SK-N-MC (cell line): ENCODE measurements around the gene PIK3C2G.

Experiments used
- DNase-seq: peaks from one replicate; pipeline ENCODE4 v3.0.0-alpha.2; 2011; ENCODE audit warnings: low read depth, low spot score
- H3K27ac ChIP-seq: fragments of 200-600 bp; sonication (generic); 2 replicates; pipeline ENCODE4 v1.5.1; 2016; ENCODE audit warnings: mixed run types
- H3K36me3 ChIP-seq: fragments of 200-600 bp; sonication (generic); 2 replicates; pipeline ENCODE4 v1.6.1; 2017; ENCODE audit warnings: antibody characterized with exemption, low read length, mixed read lengths; ENCODE audit not compliant: insufficient read depth
- H3K4me3 ChIP-seq: fragments of 200-600 bp; sonication (generic); 2 replicates; pipeline ENCODE4 v1.5.1; 2016
- H3K9ac ChIP-seq: fragments of 200-600 bp; sonication (generic); 2 replicates; pipeline ENCODE4 v1.8.0; 2017; ENCODE audit warnings: mixed run types, mixed read lengths; ENCODE audit not compliant: insufficient read length
- H3K9me3 ChIP-seq: fragments of 200-600 bp; sonication (generic); 2 replicates; pipeline ENCODE4 v1.6.1; 2017; ENCODE audit warnings: low read depth, mild to moderate bottlenecking, antibody characterized with exemption, low read length, moderate library complexity, mixed read lengths
- EZH2 ChIP-seq: fragments of 200-600 bp; sonication (generic); IDR thresholded peaks from one replicate; pipeline ENCODE4 v1.6.1; 2017; ENCODE audit warnings: antibody characterized with exemption
- FOXP2 ChIP-seq: optimal IDR thresholded peaks from 2 replicates; pipeline ENCODE3; 2011; ENCODE audit warnings: mild to moderate bottlenecking, moderate library complexity; ENCODE audit not compliant: insufficient read depth; ENCODE audit errors: extremely low read length, control extremely low read depth
- POLR2AphosphoS5 ChIP-seq: IDR thresholded peaks from 2 replicates; pipeline ENCODE4 v1.6.1; 2012; ENCODE audit warnings: mild to moderate bottlenecking, low read depth, low read length, borderline replicate concordance

PIK3C2G gene

DNA sequence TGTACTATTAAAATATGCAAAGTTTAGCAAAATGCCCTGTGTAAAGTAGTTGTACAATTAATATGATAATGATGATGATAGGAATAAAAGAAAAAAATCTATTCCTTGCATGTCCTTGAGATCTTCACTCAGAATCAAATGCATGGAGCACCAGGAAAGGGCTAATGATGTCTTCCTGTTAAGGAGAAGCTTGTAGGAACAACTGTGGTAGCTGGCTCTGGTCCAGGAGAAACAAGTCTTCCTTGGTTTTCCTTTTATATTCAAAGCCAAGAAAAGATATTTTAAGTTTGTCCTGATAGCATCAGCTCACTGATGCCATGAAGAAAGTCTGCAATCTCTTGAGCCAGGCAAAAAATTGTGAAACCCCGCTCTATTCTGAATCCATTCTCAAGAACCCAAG is 138.9 kb downstream of the PIK3C2G start:
- H3K9ac ChIP-seq = no peak overlapping the region

DNA sequence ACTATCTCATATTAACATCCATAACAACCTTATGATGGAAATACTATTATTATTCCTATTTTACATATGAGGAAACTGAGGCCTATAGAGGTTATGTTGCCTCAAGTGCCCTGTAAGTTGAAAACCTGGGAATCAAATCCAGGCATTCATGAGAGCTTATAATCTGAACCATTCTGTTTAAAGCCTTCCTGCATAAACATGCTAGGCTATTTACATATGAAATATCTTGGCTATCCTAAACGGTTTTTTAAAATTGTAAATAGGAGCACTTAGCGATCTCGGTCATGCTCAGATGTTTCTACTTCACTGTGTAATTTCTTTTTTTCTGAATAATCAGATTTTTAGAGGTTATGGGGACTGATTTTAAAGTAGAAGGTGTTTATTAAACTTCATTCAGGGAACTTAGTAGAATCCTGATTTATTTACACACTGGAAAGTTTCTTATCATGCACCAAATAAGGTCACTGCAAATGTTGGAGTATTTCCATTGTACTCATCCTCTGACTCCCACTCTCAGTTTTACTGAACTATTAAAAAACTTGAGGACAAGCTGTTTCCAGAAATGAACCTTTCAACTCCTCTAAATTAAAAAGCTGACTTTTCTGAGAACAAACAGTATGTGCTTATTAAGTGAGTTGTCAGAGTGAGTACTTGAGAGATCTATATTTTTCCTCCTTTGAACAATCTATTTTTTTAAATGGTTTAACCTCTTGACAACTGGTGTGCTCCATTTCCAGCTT is 141.7 kb downstream of the PIK3C2G start:
- Histone ChIP-seq H3K4me3 (no peak overlapping the region), H3K36me3 (no peaks in the 10 kb centered on the region), H3K9ac (no peak overlapping the region), H3K27ac (no peak overlapping the region), H3K9me3 (no peaks in the 10 kb centered on the region)
- DNase-seq = no peak
- TF ChIP-seq POLR2AphosphoS5 (no peak), FOXP2 (no peak), EZH2 (no peak)

More for the DNA sequence above, 138.9 kb downstream of the PIK3C2G start:
- peak; percentile 95 for DNase-seq
- peaks cover 5% of the 10 kb centered on the region; the same call in 1 of the 2 replicates for H3K9me3 ChIP-seq
- TF ChIP-seq EZH2 (no peak), POLR2AphosphoS5 (no peak), FOXP2 (no peak)
- H3K4me3 ChIP-seq = no peak overlapping the region
- no peaks in the 10 kb centered on the region for H3K36me3 ChIP-seq
- no peak overlapping the region for H3K27ac ChIP-seq

DNA sequence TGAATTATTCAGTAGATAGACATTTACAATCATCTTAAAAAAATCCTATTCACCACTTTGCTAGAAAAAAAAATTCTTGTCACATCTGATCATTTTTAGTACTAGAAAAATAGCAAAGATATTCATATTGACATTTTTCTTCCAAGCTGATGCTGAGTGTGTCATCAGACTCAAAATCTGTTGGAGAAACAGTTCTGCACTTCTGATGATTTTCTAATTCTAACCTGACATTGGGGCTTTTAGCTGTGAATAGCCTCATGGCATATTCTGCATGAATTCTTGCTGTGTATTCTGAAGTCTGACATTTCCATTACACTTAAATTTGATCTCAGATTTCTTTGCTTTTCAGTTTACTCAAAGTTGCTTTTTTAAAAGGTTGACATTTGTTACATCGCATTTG is 150.1 kb downstream of the PIK3C2G start:
- H3K4me3 ChIP-seq = no peak overlapping the region
- no peaks in the 10 kb centered on the region for H3K36me3 ChIP-seq
- TF ChIP-seq EZH2 (no peak), POLR2AphosphoS5 (no peak), FOXP2 (no peak)
- H3K9ac ChIP-seq = no peak overlapping the region
- DNase-seq = no peak
- no peak overlapping the region for H3K27ac ChIP-seq
- no peaks in the 10 kb centered on the region for H3K9me3 ChIP-seq

DNA sequence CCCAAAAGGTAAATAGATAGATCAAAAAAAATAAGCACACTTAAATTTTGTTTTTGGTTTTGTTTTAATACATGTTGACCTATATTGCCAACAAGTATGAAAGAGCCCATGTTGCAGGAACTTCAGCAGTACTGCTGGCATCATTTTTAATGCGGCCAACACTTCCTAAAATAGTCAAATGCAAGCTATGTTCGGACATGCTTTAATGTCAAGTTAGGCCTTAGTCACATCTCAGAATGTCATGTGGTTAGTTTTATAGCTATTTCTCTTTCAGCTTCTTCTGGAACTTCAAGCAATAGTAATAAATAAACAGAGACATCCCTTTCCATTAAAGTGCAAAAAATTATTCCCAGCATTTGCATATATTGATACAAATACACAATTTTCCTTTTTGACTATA is 153.4 kb downstream of the PIK3C2G start:
- no peak for DNase-seq
- H3K27ac ChIP-seq = no peak overlapping the region
- H3K36me3 ChIP-seq = no peaks in the 10 kb centered on the region
- no peak overlapping the region for H3K9ac ChIP-seq
- TF ChIP-seq FOXP2 = no peak
- no peak for TF ChIP-seq EZH2
- no peak for TF ChIP-seq POLR2AphosphoS5
- no peak overlapping the region for H3K4me3 ChIP-seq
- H3K9me3 ChIP-seq = no peaks in the 10 kb centered on the region

DNA sequence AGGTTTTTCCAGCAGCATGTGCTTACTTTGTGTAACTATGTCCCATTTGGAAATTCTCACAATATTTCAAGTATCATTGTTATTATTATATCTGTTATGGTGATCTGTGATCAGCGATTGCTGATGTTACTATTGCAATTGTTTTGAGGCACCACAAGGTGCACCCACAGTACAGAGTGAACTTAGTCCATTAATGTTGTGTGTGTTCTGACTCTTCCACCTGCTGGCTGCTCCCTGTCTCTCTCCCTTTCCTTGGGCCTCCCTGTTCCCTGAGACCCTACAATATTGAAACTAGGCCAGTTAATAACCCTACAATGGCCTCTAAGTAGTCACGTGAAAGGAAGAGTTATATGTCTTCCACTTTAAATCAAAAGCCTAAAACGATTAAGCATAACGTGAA is 153.9 kb downstream of the PIK3C2G start:
- H3K9me3 ChIP-seq = no peaks in the 10 kb centered on the region
- H3K4me3 ChIP-seq = no peak overlapping the region
- DNase-seq = no peak
- no peak overlapping the region for H3K27ac ChIP-seq
- H3K9ac ChIP-seq = no peak overlapping the region
- H3K36me3 ChIP-seq = no peaks in the 10 kb centered on the region
- TF ChIP-seq FOXP2 (no peak), EZH2 (no peak), POLR2AphosphoS5 (no peak)

DNA sequence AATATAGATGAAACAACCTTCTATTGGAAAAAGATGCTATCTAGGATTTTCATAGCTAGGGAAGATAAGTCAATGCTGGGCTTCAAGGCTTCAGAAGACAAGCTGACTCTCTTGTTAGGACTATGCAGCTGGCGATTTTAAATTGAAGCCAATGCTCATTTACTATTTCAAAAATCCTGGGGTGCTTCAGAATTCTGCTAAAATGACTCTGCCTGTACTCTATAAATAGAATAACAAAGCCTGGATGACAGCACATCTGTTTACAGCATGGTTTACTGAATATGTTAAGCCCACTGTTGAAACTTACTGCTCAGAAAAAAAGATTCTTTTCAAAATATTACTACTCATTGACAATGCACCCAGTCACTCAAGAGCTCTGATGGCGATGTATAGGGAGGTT is 155.1 kb downstream of the PIK3C2G start:
- no peak overlapping the region for H3K27ac ChIP-seq
- no peak for DNase-seq
- no peak for TF ChIP-seq POLR2AphosphoS5
- no peak for TF ChIP-seq FOXP2
- TF ChIP-seq EZH2 = no peak

DNA sequence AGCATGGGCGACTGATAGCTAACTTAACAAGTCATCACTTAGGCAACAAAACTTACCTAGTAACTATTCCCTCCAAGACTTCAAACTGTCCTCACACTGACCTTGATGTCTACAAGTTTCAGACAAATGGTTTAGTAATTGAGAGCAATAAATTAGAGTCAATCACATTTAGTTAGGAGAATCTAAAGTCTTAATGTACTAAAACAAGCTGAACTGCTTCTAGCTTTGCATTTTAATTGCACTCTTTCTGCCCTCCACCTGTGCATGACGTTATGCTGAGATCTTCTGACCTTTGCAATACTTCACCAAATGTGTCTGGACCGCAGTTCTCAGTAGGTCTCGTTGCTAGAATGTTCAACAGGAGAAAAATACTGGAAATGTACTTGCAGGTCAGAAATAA is 158.0 kb downstream of the PIK3C2G start:
- TF ChIP-seq EZH2 = no peak
- TF ChIP-seq FOXP2 = no peak
- no peak for TF ChIP-seq POLR2AphosphoS5
- H3K36me3 ChIP-seq = no peaks in the 10 kb centered on the region
- H3K9me3 ChIP-seq = no peaks in the 10 kb centered on the region
- no peak for DNase-seq
- H3K4me3 ChIP-seq = no peak overlapping the region
- no peak overlapping the region for H3K27ac ChIP-seq
- no peak overlapping the region for H3K9ac ChIP-seq

More for the DNA sequence above, 155.1 kb downstream of the PIK3C2G start:
- H3K9ac ChIP-seq = no peak overlapping the region
- no peaks in the 10 kb centered on the region for H3K36me3 ChIP-seq
- H3K4me3 ChIP-seq = no peak overlapping the region
- H3K9me3 ChIP-seq = no peaks in the 10 kb centered on the region

DNA sequence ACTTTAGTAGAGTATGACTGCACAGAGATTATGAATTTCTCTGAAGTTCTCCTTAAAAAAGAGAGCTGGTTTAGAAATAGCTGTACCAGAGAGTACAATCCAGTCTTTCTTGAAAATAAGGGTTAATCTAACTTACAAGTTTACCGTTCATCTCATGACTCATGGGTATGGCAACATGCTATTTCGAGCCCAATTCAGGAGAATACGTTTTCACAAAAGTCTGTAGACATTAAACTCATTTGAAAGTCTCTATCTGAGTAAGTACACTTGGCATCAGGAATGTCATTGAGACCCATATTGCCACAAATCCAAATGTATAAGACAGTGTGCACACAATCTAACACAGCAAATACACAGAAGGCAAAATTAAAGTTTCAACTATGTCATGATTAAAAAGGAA is 160.5 kb downstream of the PIK3C2G start:
- TF ChIP-seq EZH2 (no peak), FOXP2 (no peak), POLR2AphosphoS5 (no peak)
- no peak for DNase-seq
- Histone ChIP-seq H3K9ac (no peak overlapping the region), H3K36me3 (no peaks in the 10 kb centered on the region), H3K4me3 (no peak overlapping the region), H3K27ac (no peak overlapping the region), H3K9me3 (no peaks in the 10 kb centered on the region)

DNA sequence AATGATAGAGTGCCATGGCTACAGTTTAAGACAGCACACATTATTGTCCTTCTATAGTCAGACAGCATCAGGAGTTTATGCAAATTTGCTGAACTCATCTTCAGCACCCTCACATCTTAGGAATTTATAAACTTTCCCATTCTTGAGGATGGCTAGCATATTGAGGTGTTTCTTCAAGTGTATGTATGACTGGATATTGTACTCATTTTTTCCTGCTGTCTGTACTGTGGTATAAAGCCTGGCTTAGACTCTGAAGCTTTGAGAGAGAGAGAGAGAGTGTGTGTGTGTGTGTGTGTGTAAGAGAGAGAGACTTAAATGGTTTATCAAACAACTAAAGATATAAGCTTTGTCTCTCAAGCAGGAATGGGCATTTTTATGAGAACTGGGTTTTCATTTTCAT is 161.6 kb downstream of the PIK3C2G start:
- Histone ChIP-seq H3K9ac (no peak overlapping the region), H3K36me3 (no peaks in the 10 kb centered on the region), H3K27ac (no peak overlapping the region), H3K4me3 (no peak overlapping the region), H3K9me3 (no peaks in the 10 kb centered on the region)
- no peak for TF ChIP-seq FOXP2
- no peak for TF ChIP-seq EZH2
- TF ChIP-seq POLR2AphosphoS5 = no peak
- no peak for DNase-seq

DNA sequence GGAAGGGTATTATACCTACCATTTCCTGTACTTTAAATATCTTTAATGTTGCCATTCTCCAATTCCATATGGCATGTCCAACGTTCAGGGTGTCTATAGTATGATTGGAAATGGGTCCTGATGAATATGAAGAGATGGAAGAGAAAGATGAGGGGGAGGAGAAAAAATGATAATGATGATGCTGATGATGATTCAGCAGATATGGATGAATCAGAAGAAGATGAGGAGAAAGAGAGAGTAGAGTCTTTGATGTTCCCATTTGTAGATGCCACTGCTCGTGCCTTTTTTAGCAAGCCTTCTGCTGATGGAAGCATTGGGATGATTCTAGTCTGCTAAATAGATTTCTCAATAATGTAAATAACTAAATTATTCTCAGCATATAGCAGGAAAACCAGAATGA is 163.5 kb downstream of the PIK3C2G start:
- DNase-seq = no peak
- Histone ChIP-seq H3K9me3 (no peaks in the 10 kb centered on the region), H3K9ac (no peak overlapping the region), H3K36me3 (no peaks in the 10 kb centered on the region), H3K4me3 (no peak overlapping the region), H3K27ac (no peak overlapping the region)
- no peak for TF ChIP-seq FOXP2
- no peak for TF ChIP-seq EZH2
- TF ChIP-seq POLR2AphosphoS5 = no peak
